HepG2 (cell line): ENCODE data around the gene ADAT3. TPM values are rescaled to one million over a fixed set of nuclear protein-coding genes. Genes with fewer than 3 reads are reported as not detected.

ENCODE experiments used
- ARID5B ChIP-seq: IDR thresholded peaks from 2 replicates; pipeline ENCODE4 v1.4.0; 2020; ENCODE audit warnings: mild to moderate bottlenecking, missing genetic modification reagents
- ETS1 ChIP-seq: sonication (generic); formaldehyde crosslinking; IDR thresholded peaks from 2 replicates; pipeline ENCODE4 v1.4.0; 2020; ENCODE audit warnings: missing genetic modification reagents
- FOXP4 ChIP-seq: sonication (generic); formaldehyde crosslinking; IDR thresholded peaks from 2 replicates; pipeline ENCODE4 v1.4.0; 2020; ENCODE audit warnings: missing genetic modification reagents
- GLI4 ChIP-seq: sonication (generic); formaldehyde crosslinking; IDR thresholded peaks from 2 replicates; pipeline ENCODE4 v1.5.1; 2020; ENCODE audit warnings: missing genetic modification reagents, mild to moderate bottlenecking, moderate library complexity, borderline replicate concordance
- HNF1A ChIP-seq, 2 experiments: sonication (generic) in 1 of 2; formaldehyde crosslinking in 1 of 2; IDR thresholded peaks; 2 replicates each; pipeline versions ENCODE4 v1.4.0 to v1.6.1; 2016 to 2020; ENCODE audit warnings: borderline replicate concordance in 1 of 2, low read depth in 1 of 2, mild to moderate bottlenecking in 1 of 2, missing genetic modification reagents in 1 of 2
- KDM1A ChIP-seq: IDR thresholded peaks from 2 replicates; pipeline ENCODE4 v1.6.1; 2016; ENCODE audit warnings: missing compliant biosample characterization
- KDM5B ChIP-seq: sonication (generic); formaldehyde crosslinking; IDR thresholded peaks from 2 replicates; pipeline ENCODE4 v1.4.0; 2020; ENCODE audit warnings: missing genetic modification reagents, mild to moderate bottlenecking, borderline replicate concordance
- MYPOP ChIP-seq: sonication (generic); formaldehyde crosslinking; IDR thresholded peaks from 2 replicates; pipeline ENCODE4 v1.8.1; 2023; ENCODE audit warnings: mild to moderate bottlenecking, moderate library complexity, missing genetic modification reagents
- TFDP1 ChIP-seq: IDR thresholded peaks from 2 replicates; pipeline ENCODE4 v1.6.1; 2016; ENCODE audit warnings: missing compliant biosample characterization, missing genetic modification reagents, borderline replicate concordance
- THAP8 ChIP-seq: sonication (generic); formaldehyde crosslinking; IDR thresholded peaks from 2 replicates; pipeline ENCODE4 v1.5.1; 2020; ENCODE audit warnings: missing genetic modification reagents, mild to moderate bottlenecking, borderline replicate concordance
- ZNF44 ChIP-seq: sonication (generic); formaldehyde crosslinking; IDR thresholded peaks from 2 replicates; pipeline ENCODE4 v1.5.1; 2020; ENCODE audit warnings: mild to moderate bottlenecking, missing genetic modification reagents
- ZNF678 ChIP-seq: sonication (generic); formaldehyde crosslinking; IDR thresholded peaks from 2 replicates; pipeline ENCODE4 v1.4.0; 2020; ENCODE audit warnings: mild to moderate bottlenecking, missing genetic modification reagents
- ZNF7 ChIP-seq: IDR thresholded peaks from 2 replicates; pipeline ENCODE4 v1.6.1; 2016; ENCODE audit warnings: missing biosample characterization, missing genetic modification reagents
- polyA plus RNA-seq, 8 experiments: library from polyadenylated mRNA; depleted of rRNA in 3 of 8; stranded (reverse) in 7 of 8; unstranded in 1 of 8; fragments of >200 nt; fragmentation: Illumina TruSeq in 4 of 8; extraction: Trizol in 4 of 8; gene quantifications; 2 replicates each; pipeline versions ENCODE4 v1.2.1 to v1.2.3, GENCODE V29; 2011 to 2016; ENCODE audit warnings: low read depth in 4 of 8, missing spikeins in 1 of 8, mixed read lengths in 1 of 8; ENCODE audit not compliant: insufficient read depth in 1 of 8
- total RNA-seq, 5 experiments: library from RNA; depleted of rRNA; stranded (reverse); fragments of >200 nt; fragmentation: Illumina TruSeq; extraction: Trizol; gene quantifications; 2 replicates each; pipeline ENCODE4 v1.2.3, GENCODE V29; 2016; ENCODE audit warnings: low read depth in 1 of 5

The ADAT3 gene
- total and polyA plus RNA-seq, 2 of the 13 experiments (the other 11 are each of a cell fraction or from before 2014, with no cell fraction given), result 0.95 to 3.5 TPM

- TF ChIP-seq KDM1A (CRISPR knock-in tag) (no peak), MYPOP (no peak), GLI4 (CRISPR knock-in tag) (no peak), TFDP1 (CRISPR knock-in tag) (no peak), THAP8 (CRISPR knock-in tag) (no peak), HNF1A (IDR thresholded peaks at IDR 0.05; ENCODE audit: low read depth) (no peak), HNF1A (CRISPR knock-in tag; IDR thresholded peaks at IDR 0.05; ENCODE audit: borderline replicate concordance) (no peak), ETS1 (CRISPR knock-in tag) (no peak), FOXP4 (CRISPR knock-in tag) (no peak; the same call in 1 of the 2 replicates), KDM5B (CRISPR knock-in tag) (0 out of 2 replicates have a peak, but pooled peaks have one; percentile 9), ZNF678 (CRISPR knock-in tag) (no peak), ZNF44 (no peak), ARID5B (no peak), ZNF7 (CRISPR knock-in tag) (no peak)
Measured at GRCh38 chr19:1905863-1906375, 720 bp downstream of the ADAT3 start (continued).
